ENCODE results near the gene CGNL1.

Gene CGNL1

GRCh38 chr15:57597431-57597830 lies 221.1 kb downstream of the CGNL1 start:
- DNase-seq (ENCODE audit: low read depth) = no peak

GRCh38 chr15:57598346-57598745 lies 222.0 kb downstream of the CGNL1 start:
- no peak for DNase-seq (ENCODE audit: low read depth)

GRCh38 chr15:57599296-57599810 lies 223.0 kb downstream of the CGNL1 start:
- no peak for DNase-seq (ENCODE audit: low read depth)

- DNase-seq (ENCODE audit: low read depth) = no peak
These were observed 223.9 kb downstream of the CGNL1 start for GRCh38 chr15:57600197-57600596.

All from activated T-cell treated with anti-CD3 and anti-CD28 coated beads for 48 hours (primary cell).